Activated CD8-positive, alpha-beta T cell treated with anti-CD3 and anti-CD28 coated beads, Interleukin-2, amount 10 ng/mL, durations not matched to agents 7 days and 5 days (primary cell): ENCODE measurements around the gene UPP2. TPM values are rescaled to one million over a fixed set of nuclear protein-coding genes. Genes with fewer than 3 reads are reported as not detected.

Experiments used
- ATAC-seq: fragments of 150-1000 bp; cut with Tn5 transposase; one replicate; pipeline ENCODE4 v1.10.0; 2021; ENCODE audit warnings: moderate library complexity
- CTCF ChIA-PET: fragments of 350-600 bp; sonication (Branson Sonifier 250); formaldehyde crosslinking; loops from one replicate; lab custom pipeline; 2021; ENCODE audit warnings: antibody characterized with exemption; lab: Charles Lee
- POLR2A ChIA-PET: fragments of 350-600 bp; sonication (Branson Sonifier 250); formaldehyde crosslinking; loops from one replicate; lab custom pipeline; 2021; ENCODE audit warnings: antibody characterized with exemption; lab: Charles Lee
- DNase-seq: peaks from one replicate; pipeline ENCODE4 v3.0.0-alpha.2; 2020
- H3K27ac Mint-ChIP-seq: one replicate; pipeline ENCODE4 v1.8.0; 2021; ENCODE audit warnings: mild to moderate bottlenecking, mixed read lengths
- H3K27me3 Mint-ChIP-seq: one replicate; pipeline ENCODE4 v1.8.0; 2021; ENCODE audit warnings: low read depth, mixed read lengths
- H3K36me3 Mint-ChIP-seq: one replicate; pipeline ENCODE4 v1.8.0; 2021; ENCODE audit warnings: low read depth, mixed read lengths
- H3K4me1 Mint-ChIP-seq: one replicate; pipeline ENCODE4 v1.8.0; 2021; ENCODE audit warnings: low read depth, mixed read lengths
- H3K4me3 Mint-ChIP-seq: one replicate; pipeline ENCODE4 v1.8.0; 2021; ENCODE audit warnings: mild to moderate bottlenecking, mixed read lengths
- H3K9me3 Mint-ChIP-seq: one replicate; pipeline ENCODE4 v1.8.0; 2022; ENCODE audit warnings: mixed read lengths; ENCODE audit not compliant: insufficient read depth
- total RNA-seq, 2 experiments: library from RNA; stranded (reverse); gene quantifications; one replicate each; pipeline ENCODE4 v1.2.3, GENCODE V29; 2021

UPP2 gene
- total RNA-seq, 2 experiments from 2014 or later = not detected

GRCh38 chr2:158144914-158145625, 43.4 kb downstream of the UPP2 start:
- Mint-ChIP-seq H3K4me3 (no peak overlapping the region), H3K27ac (no peak overlapping the region), H3K4me1 (no peaks in the 10 kb centered on the region), H3K27me3 (peaks cover 13% of the 10 kb centered on the region), H3K9me3 (no peaks in the 10 kb centered on the region), H3K36me3 (no peaks in the 10 kb centered on the region)
- DNase-seq (no peak), ATAC-seq (no peak)
- POLR2A ChIA-PET = no interaction called here
- CTCF ChIA-PET = no interaction called here

- POLR2A ChIA-PET = no interaction called here
- H3K27ac Mint-ChIP-seq = no peak overlapping the region
- no peak overlapping the region for H3K4me3 Mint-ChIP-seq
- no peaks in the 10 kb centered on the region for H3K36me3 Mint-ChIP-seq
- H3K27me3 Mint-ChIP-seq = peaks cover 12% of the 10 kb centered on the region
- DNase-seq (no peak), ATAC-seq (no peak)
- H3K9me3 Mint-ChIP-seq = no peaks in the 10 kb centered on the region
- CTCF ChIA-PET = interaction anchor here (0.7 kb wide), 1 partner anchor 607 kb away, joined by 3 read pairs; no protein-coding TSS in a partner anchor
- H3K4me1 Mint-ChIP-seq = no peaks in the 10 kb centered on the region
These were observed 51.8 kb downstream of the UPP2 start for GRCh38 chr2:158153270-158154015.

- H3K27me3 Mint-ChIP-seq = peaks cover 7% of the 10 kb centered on the region
- no peaks in the 10 kb centered on the region for H3K9me3 Mint-ChIP-seq
- no peak overlapping the region for H3K27ac Mint-ChIP-seq
- no peaks in the 10 kb centered on the region for H3K4me1 Mint-ChIP-seq
- POLR2A ChIA-PET = no interaction called here
- H3K36me3 Mint-ChIP-seq = no peaks in the 10 kb centered on the region
- ATAC-seq (no peak), DNase-seq (no peak)
- H3K4me3 Mint-ChIP-seq = no peak overlapping the region
- CTCF ChIA-PET = no interaction called here
These were observed 52.9 kb downstream of the UPP2 start for GRCh38 chr2:158154596-158154995.

DNA sequence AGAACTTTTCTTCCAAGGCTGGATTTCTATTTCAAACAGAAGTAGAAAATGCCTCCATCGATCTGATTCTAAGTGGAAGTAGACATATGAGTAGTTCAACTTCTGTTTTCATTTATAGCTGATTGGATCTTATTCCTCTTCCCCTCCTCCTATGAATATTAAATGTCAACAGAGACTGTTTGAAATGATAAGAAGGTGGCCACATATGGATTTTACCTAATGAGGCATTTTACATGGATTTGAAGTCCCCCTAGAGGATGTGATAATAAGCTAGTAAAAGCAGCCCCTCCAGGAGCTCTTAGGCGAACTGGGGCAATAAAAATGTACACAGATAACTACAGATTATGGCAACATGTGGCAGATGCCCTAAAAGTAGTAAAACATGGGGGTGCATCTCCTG, 71.0 kb downstream of the UPP2 start:
- Mint-ChIP-seq H3K36me3 (no peaks in the 10 kb centered on the region), H3K4me1 (no peaks in the 10 kb centered on the region), H3K27me3 (peaks cover 11% of the 10 kb centered on the region), H3K4me3 (no peak overlapping the region), H3K9me3 (no peaks in the 10 kb centered on the region), H3K27ac (no peak overlapping the region)
- ChIA-PET POLR2A (no interaction called here), CTCF (no interaction called here)
- ATAC-seq (no peak), DNase-seq (no peak)

- ATAC-seq = no peak
- H3K27me3 Mint-ChIP-seq = peaks cover 11% of the 10 kb centered on the region
- no peaks in the 10 kb centered on the region for H3K4me1 Mint-ChIP-seq
- no peak for DNase-seq
- CTCF ChIA-PET = no interaction called here
- no peaks in the 10 kb centered on the region for H3K9me3 Mint-ChIP-seq
- H3K27ac Mint-ChIP-seq = no peak overlapping the region
- POLR2A ChIA-PET = no interaction called here
- no peaks in the 10 kb centered on the region for H3K36me3 Mint-ChIP-seq
- no peak overlapping the region for H3K4me3 Mint-ChIP-seq
These were observed 72.8 kb downstream of the UPP2 start for GRCh38 chr2:158174495-158174894.

DNA sequence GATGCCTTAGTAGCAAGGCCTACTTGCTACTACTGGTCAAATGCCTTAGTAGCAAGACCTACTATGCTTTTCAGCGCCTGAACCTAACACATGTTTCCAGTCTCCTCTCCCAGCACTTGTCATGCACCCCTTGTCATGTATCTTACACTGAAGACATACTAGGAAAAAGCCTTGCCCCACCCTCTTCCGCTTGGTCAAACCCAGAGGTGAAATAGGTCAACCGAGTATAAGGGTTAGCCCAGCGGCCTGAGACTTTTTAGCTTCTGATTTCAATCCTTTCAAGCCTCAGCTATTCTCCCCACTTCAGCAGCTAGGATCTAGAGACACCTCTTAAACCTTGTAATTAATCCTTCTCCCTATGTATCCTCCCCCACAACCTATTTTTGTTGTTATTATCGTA, 73.3 kb downstream of the UPP2 start:
- ATAC-seq = no peak
- ChIA-PET POLR2A (no interaction called here), CTCF (interaction anchor here (0.8 kb wide), 1 partner anchor 151 kb away, joined by 3 read pairs; no protein-coding TSS in a partner anchor)
- Mint-ChIP-seq H3K4me3 (no peak overlapping the region), H3K27ac (no peak overlapping the region), H3K9me3 (no peaks in the 10 kb centered on the region), H3K27me3 (peaks cover 11% of the 10 kb centered on the region), H3K4me1 (no peaks in the 10 kb centered on the region), H3K36me3 (no peaks in the 10 kb centered on the region)
- DNase-seq = no peak

GRCh38 chr2:158178646-158179045, 77.0 kb downstream of the UPP2 start:
- H3K4me1 Mint-ChIP-seq = no peaks in the 10 kb centered on the region
- H3K36me3 Mint-ChIP-seq = no peaks in the 10 kb centered on the region
- CTCF ChIA-PET = interaction anchor here (3.3 to 3.6 kb wide), 2 partner anchors 567 to 575 kb away, joined by 14 to 20 read pairs; no protein-coding TSS in a partner anchor
- no peak overlapping the region for H3K4me3 Mint-ChIP-seq
- no peak overlapping the region for H3K27ac Mint-ChIP-seq
- no peaks in the 10 kb centered on the region for H3K9me3 Mint-ChIP-seq
- POLR2A ChIA-PET = no interaction called here
- peaks cover 22% of the 10 kb centered on the region for H3K27me3 Mint-ChIP-seq
- DNase-seq (no peak), ATAC-seq (no peak)

DNA sequence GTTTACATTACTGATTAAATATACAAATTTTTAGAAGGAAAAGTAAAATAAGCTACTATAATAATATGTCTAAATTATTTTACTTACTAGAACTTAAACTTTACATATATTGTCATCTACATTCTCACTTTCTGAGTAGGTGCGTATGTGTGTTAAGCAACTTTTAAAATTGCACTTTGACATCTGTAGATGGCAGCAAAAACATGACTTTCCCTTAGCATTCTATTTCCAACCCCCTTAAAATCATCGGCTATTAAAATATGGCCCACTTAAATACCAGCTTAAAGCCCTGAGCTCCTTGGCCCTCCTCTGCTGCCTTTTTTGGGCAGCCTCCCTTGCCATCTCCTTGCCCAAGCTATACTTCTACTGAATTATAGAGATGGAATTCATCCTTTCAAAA, 78.0 kb downstream of the UPP2 start:
- Mint-ChIP-seq H3K27me3 (peaks cover 22% of the 10 kb centered on the region), H3K9me3 (no peaks in the 10 kb centered on the region), H3K27ac (no peak overlapping the region), H3K36me3 (no peaks in the 10 kb centered on the region), H3K4me3 (no peak overlapping the region), H3K4me1 (no peaks in the 10 kb centered on the region)
- no peak for DNase-seq
- no peak for ATAC-seq
- ChIA-PET CTCF (interaction anchor here (0.6 to 3.6 kb wide), 5 partner anchors 12 to 619 kb away, joined by 3 to 20 read pairs (median 4); no protein-coding TSS in a partner anchor), POLR2A (no interaction called here)

GRCh38 chr2:158181171-158181570, 79.5 kb downstream of the UPP2 start:
- ChIA-PET POLR2A (interaction anchor here (0.7 kb wide), 1 partner anchor 141 kb away, joined by 3 read pairs; no protein-coding TSS in a partner anchor), CTCF (interaction anchor here (3.6 kb wide), 1 partner anchor 573 kb away, joined by 20 read pairs; no protein-coding TSS in a partner anchor)
- no peak overlapping the region for H3K4me3 Mint-ChIP-seq
- H3K4me1 Mint-ChIP-seq = no peaks in the 10 kb centered on the region
- H3K9me3 Mint-ChIP-seq = no peaks in the 10 kb centered on the region
- no peak overlapping the region for H3K27ac Mint-ChIP-seq
- DNase-seq (no peak), ATAC-seq (no peak)
- no peaks in the 10 kb centered on the region for H3K36me3 Mint-ChIP-seq
- H3K27me3 Mint-ChIP-seq = peaks cover 22% of the 10 kb centered on the region

- Mint-ChIP-seq H3K4me3 (no peak overlapping the region), H3K27me3 (peaks cover 21% of the 10 kb centered on the region), H3K9me3 (no peaks in the 10 kb centered on the region), H3K36me3 (no peaks in the 10 kb centered on the region), H3K27ac (no peak overlapping the region), H3K4me1 (no peaks in the 10 kb centered on the region)
- POLR2A ChIA-PET = interaction anchor here (0.7 kb wide), 1 partner anchor 1002 kb away, joined by 4 read pairs; no protein-coding TSS in a partner anchor
- ATAC-seq (no peak), DNase-seq (no peak)
- CTCF ChIA-PET = no interaction called here
These were observed 81.1 kb downstream of the UPP2 start for GRCh38 chr2:158182676-158183295.

GRCh38 chr2:158184001-158184400, 82.3 kb downstream of the UPP2 start:
- no peaks in the 10 kb centered on the region for H3K36me3 Mint-ChIP-seq
- POLR2A ChIA-PET = no interaction called here

More at GRCh38 chr2:158184001-158184400, 82.3 kb downstream of the UPP2 start:
- Mint-ChIP-seq H3K27ac (no peak overlapping the region), H3K27me3 (peaks cover 17% of the 10 kb centered on the region), H3K9me3 (no peaks in the 10 kb centered on the region), H3K4me3 (no peak overlapping the region), H3K4me1 (no peaks in the 10 kb centered on the region)
- no peak for DNase-seq
- no peak for ATAC-seq
- CTCF ChIA-PET = no interaction called here
